Stimulated activated naive CD4-positive, alpha-beta T cell (primary cell): ENCODE results near the gene ENOX2.
A peak's percentile ranks its signal among the peaks of the same experiment; 100 is the strongest.
"Not testable (repeated sequence)": the region's sequence is repeated elsewhere in the genome, so short reads cannot be mapped to it uniquely, and the experiment has no call there.

ENCODE experiments used
- DNase-seq, 6 experiments: peaks; one replicate each; lab custom pipeline; 2025; lab: John Stamatoyannopoulos, UW

Gene ENOX2, protein sequence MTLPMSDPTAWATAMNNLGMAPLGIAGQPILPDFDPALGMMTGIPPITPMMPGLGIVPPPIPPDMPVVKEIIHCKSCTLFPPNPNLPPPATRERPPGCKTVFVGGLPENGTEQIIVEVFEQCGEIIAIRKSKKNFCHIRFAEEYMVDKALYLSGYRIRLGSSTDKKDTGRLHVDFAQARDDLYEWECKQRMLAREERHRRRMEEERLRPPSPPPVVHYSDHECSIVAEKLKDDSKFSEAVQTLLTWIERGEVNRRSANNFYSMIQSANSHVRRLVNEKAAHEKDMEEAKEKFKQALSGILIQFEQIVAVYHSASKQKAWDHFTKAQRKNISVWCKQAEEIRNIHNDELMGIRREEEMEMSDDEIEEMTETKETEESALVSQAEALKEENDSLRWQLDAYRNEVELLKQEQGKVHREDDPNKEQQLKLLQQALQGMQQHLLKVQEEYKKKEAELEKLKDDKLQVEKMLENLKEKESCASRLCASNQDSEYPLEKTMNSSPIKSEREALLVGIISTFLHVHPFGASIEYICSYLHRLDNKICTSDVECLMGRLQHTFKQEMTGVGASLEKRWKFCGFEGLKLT

DNA sequence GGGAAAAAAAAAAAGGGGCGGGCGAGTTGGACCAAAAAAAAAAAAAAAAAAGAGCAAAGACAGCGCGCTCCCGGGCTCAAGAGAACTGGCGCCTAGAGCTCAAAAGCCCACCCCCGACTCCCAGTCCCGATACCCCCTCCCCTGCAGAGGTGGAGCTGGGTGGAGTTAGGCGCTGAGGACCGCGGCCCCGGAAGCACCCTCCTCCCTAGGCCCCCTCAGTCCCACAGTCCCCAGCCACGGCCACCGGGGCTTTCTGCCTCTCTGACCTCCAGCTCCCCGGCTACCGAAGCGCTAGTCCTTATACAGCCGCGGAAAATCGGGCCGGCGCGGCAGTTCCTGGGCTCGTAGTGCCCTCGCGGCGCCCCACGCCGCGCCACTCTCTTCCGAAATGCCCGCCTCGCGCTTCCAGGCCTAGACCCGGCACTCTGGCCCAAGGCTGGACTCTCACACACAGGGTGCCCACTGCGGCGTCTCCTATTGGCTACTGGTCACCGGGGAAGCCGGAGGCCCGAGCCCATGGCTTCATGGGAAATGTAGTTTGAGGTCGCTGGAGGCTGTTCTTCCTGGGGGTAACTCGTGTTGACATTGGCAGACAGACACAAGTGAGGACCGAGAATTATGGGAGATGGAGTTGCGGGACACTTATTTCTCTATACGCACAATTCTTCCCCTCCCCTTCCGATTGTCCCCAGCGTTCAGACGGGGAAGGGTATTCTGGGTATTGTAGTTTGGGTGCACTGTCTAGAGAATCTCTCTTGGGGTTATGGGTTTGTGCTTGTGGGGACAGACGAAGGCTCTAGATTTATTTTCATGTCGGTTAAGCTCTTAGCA is at the start of gene ENOX2:
TSS of gene ENOX2 (minus strand) at position 427 of the 831 bp plus-strand sequence. CDS start 199,993 bp downstream, outside the sequence.
- DNase-seq: peak; percentile 60 to 84 (median 78)

DNA sequence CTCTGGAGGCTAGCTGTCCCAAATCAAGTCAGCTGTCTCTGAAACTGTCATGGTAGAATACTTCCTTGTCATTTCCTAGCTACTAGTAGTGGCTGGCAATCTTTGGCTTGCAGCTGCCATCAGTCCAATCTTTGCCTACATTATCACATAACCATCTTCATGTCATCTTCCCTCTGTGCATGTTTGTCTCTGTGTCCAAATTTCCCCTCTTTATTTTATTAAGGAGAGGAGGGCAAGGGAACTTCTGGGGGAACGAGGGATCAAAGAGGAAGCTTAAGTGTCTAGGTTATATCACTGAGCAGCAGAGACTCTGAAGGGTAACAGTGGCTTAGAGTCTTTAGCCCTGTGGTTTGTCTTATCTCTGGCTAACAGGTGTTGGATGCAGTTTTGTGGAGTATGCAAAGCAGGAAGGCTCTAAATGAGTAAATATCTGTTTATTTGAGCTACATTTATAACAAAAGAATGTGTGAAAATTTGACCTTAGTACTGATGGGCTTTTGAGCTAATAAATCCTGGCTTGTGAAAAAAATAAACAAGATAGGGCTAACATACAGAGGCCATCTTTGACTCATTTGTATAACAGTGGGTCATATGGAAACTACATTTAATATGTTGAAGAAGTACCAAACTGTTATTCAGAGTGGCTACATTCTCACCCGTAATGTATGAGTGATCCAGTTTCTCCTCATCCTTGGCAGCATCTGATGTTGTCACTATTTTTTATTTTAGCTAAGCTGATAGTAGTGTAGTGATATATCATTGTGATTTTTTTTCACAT is 49.4 kb upstream of the ENOX2 start:
- DNase-seq: no peak

DNA sequence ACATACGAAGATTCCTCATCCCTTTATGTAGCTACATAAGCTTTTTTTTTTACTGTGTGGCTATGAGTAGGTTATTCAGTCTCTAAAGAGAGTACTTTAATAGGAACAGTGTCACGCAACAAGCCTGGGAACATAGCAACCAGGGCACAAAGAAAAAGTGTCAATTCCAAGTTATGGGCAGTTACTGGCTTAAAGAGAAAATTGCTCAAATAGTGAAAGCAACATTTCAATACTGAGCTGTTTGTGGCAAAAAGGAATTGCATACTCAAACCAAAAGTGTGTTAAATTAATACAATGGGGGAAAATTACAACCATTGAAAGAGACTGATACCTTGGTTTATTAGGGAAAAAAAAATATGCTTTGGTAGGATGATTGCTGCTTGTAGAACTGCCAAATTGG is 41.2 kb upstream of the ENOX2 start:
- DNase-seq: no peak

DNA sequence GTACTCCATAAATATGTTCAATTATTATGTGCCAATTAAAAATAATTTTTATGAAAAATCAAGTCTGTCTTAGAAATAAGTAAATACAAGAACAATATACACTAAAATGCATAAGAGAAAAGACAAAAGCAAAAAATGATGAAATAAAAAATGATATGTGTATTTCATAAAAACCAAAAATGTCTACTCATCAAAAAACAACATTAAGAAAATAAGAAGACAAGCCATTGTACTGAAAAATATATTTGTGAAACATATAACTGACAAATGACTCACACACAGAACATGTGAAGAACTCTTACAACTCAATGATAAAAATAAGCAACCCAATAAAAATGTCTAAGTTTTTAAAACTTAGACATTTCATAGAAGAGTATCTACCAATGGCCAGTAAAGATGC is 34.1 kb upstream of the ENOX2 start:
- no peak for DNase-seq

DNA sequence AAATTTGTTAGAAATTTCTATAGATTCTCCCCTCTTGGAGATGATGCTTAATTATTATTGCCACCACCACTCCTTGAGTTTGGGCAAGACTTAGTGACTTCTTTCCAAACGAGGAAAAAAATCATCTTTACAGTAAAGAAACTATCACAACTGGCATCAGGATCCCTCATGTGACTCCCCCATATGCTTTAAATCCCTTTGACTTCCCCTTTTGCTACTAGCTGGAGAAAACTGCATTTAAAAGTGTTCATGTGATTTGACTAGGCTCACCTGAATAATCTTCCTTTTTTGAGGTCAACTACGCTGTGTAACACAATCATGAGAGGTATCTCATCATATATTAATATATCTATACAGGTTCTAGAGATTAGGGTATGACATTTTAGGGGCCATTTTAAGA is 30.3 kb upstream of the ENOX2 start:
- no peak for DNase-seq

DNA sequence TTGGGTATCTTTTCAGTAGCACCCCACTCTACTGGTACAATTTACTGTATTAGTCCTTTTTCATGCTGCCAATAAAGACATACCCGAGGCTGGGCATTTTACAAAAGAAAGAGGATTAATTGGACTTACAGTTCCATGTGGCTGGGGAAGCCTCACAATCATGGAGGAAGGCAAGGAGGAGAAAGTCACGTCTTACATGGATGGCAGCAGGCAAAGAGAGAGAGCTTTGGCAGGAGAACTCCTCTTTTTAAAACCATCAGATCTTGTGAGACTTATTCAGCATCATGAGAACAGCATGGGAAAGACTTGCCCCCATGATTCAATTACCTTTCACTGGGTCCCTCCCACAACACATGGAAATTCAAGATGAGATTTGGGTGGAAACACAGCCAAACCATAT is 17.4 kb upstream of the ENOX2 start:
- not testable (repeated sequence) for DNase-seq

DNA sequence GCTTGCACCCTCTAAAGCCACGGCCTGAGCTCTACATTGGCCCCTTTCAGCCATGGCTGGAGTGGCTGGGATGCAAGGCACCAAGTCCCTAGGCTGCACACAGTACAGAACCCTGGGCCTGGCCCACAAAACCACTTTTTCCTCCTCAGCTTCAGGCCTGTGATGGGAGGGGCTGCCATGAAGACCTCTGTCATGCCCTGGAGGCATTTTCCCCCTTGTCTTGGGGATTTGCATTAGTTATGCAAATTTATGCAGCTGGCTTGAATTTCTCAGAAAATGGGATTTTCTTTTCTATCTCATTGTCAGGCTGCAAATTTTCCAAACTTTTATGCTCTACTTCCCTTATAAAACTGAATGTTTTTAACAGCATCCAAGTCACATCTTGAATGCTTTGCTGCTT is 16.7 kb upstream of the ENOX2 start:
- not testable (repeated sequence) for DNase-seq

DNA sequence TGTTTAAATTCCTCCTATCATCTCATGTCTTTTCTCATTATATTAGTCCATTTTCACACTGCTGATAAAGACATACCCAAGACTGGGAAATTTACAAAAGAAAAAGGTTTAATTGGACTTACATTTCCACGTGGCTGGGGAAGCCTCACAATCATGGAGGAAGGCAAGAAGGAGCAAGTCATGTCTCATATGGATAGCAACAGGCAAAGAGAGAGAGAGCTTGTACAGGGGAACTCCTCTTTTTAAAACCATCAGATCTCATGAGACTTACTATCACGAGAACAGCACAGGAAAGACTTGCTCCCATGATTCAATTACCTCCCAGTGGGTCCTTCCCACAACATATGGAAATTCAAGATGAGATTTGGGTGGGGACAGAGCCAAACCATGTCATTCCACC is 15.5 kb upstream of the ENOX2 start:
- DNase-seq: not testable (repeated sequence)

DNA sequence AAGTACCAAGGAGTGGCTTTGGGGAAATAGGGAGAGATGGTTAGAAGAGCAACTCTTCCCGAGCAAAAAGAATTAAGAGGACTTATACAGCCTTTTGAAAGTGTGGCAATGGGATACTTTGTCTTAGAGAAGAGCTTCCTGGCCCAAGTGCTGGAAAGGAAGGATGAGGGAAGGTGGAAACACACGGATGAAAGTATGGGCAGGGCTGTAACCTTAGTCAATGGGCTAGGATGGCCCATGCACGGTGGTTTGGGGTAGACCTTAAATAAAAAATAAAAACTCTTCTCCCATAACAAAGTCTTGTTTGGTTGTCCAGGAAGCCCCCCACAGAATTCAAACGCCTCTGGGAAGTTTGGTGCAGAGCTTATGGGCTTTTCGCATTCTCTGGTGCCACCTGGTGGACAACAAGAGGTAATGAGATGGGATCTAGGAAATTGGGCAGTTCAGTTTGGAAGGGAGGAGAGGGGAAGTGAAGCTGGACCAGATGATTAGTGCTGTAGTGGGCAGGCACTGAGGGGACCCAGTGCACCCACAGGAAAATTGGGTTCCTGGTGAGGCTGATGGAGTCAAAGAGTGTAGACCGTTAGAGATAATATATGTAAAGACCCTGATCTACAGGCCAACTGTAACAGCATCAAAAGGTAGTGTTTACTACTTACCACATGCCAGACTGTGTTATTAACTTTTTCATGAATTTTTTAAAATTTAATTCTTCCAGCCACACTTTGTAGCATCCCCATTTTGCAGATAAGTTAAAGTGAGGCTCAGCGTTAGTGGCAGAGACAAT is 13.8 kb upstream of the ENOX2 start:
- DNase-seq: peak in 4 of 6 experiments; percentile 7 to 48 (median 27)

DNA sequence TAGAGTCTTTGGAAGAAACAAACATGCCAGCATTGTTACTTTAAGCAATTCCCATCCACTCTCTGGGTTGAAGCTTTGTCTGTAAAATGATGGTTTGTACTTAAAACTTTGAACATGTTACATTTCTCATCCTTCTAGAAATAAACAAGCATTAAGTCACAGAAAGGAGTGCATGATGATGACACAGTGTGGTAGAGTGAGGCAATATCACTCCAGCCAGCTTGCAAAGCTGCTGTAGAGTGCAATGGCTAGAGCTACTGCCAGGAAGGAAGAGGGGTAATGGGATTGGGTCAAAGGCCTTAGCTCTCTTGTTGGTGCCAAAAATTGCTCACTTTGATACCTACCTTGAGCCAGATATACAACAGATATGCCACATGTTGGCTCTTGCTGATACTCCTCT is 12.3 kb upstream of the ENOX2 start:
- DNase-seq: no peak

DNA sequence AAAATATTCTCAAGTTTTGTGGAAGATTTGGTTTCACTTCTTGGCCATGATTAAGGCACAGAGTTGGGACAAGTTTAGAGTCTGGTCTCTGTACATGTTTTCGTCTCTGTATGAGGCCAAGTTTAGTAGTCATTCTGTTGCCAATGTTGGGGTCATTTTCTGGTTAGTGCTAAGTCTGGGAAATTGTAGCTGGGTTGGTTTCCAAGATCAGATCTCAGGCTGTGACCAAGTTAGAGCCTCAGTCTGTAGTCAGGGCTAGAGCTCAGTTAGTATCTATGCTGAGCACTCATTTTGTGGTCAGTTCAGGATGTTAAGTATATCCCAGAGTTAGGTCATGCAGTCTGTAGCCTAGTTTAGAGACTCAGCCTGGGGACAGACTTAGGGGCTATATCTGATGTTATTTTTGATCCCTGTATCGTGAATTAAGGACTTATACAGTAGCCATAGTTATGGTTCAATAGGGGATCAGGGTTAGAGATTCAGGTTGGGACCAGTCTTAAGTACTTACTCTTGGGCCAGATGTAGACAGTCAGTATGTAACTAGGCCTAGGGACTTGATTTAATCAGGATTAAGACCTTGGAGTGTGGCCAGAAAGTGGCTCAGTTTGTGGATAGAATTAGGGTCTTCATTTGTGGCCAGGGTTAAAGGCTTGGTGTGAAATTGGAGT is 6.6 kb upstream of the ENOX2 start:
- no peak for DNase-seq

DNA sequence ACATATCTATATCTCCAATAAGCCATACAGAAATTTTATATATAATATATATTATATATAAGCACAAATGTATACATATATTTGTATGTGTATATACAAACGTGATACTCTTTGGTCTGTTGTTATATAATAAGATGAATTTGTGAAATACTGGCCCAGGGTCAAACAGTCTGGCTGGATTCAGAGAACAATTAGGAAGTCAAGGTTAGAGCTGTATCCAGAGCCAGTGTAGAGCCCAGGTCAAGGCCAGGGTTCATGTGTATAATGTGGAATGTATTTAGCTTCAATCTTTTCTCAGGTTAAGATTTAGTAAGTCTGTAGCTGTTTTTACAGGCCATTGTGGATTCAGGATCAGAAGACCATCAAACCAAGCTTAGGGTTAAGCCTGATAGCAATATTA is 3.8 kb upstream of the ENOX2 start:
- DNase-seq: no peak

DNA sequence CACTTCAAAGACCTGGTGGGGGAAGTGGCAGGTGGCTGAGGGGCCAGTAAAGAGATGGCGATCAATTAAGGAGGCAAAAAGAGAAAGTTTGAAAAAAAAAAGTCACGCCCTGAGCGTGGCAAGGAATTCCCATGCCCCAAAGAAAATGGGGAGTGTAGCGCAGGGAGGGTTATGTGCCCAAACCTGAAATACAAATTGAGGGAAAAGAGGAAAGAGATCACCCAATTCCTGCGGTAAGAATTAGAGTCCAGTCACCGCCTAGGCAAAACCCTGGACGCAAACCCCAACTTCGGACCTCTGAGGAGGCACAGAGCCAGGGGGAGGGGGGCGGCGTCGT is 595 bp downstream of the ENOX2 start:
- no peak for DNase-seq

DNA sequence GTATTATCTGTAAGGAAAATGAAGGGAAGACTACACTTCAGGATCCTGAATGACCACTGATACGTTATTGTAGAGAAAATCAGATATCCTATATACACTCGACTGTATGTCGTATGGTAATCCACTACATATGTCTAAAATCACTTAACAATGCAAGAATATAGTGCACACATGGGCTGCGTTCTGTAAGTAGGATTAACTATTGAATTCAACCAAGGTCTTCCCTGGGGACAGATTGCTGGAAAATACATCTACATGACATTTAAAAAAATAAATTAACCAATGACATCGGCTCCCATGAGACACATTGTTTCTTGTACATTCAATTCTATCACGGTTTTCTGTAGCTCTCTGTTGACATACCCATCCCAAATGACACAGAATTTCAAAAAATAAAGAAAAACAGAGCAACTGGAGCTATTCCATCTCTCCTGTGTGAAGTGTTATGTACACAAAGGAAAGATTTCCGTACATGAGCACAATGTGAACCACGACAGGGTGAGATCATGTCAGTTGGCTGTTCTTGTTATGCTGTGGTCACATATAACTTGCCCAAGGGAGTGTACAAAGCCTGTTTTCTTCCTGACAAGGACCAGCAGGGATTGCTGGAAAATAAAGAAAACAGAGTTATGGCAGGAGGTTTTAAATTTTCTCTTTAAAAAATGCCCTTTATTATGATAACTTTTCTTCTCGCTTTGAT is 6.1 kb downstream of the ENOX2 start:
- no peak for DNase-seq

DNA sequence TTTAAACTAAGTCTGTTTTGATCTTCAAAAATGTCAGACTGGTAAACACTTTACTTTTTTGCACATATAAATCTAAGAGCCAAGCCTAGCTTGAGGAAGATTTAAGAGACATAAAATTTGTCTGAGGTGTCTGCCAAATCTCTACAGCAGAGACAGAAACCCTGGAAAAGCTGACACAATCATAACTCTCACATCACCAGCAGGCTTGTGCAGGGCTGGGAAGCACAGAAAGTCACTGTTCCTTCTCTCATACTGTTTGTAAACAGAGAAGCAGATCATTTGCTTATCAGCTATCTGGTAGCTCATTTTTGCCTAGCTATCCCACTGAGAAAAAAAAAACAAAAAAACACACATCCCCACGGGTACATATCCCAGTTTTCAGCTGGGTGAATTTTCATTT is 7.0 kb downstream of the ENOX2 start:
- DNase-seq: no peak

DNA sequence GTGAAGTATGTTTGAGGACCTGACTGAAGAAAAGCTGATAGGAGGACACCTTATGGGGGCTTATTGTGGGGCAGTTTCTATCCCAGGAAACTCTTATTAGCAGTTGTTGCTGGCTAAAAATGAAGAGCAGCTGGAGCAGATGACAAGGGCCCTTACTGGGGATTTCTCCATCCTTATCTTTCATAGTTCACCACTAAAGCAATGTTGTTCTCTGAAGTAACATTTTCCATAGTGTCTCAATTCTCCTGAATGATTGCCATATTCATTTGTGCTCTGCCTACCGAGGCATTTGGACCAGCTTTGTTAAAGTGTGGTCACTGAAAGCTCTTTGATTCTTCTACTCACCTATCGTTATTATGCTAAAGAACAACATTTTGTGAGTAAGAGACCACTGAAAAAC is 7.7 kb downstream of the ENOX2 start:
- no peak for DNase-seq

DNA sequence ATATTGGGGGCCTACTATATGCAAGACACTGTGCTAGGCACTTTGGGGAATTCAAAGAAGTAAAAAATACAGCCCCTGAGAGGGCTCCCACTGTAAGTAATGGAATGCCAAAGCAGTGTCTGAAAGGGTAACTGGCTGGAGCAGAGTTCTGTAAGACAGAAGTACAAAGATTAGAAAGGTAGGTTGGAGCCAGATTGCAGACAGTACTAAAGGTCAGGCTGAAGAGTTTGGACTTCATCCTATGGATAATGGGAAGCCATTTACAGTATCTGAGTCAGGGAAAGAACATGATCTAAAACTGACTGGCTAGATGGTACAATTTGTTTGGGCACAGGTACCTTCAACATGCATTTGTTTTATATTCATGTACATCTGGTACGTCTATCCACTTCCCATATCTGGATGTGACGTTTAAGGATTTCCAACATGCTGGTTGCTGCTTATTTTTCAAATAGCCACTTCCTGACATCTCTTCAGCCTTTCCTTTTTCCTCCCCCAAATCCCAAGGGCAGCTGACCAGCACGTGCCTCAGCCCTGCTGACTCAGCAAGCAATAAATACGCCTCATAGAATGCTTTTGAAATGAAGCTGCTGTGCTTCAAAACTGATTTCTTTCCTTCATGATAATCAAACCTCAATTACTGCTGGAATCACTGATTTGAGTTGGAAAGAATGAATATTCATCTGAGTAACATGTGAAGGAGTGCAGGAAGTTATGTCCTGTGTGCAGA is 9.5 kb downstream of the ENOX2 start:
- no peak for DNase-seq

DNA sequence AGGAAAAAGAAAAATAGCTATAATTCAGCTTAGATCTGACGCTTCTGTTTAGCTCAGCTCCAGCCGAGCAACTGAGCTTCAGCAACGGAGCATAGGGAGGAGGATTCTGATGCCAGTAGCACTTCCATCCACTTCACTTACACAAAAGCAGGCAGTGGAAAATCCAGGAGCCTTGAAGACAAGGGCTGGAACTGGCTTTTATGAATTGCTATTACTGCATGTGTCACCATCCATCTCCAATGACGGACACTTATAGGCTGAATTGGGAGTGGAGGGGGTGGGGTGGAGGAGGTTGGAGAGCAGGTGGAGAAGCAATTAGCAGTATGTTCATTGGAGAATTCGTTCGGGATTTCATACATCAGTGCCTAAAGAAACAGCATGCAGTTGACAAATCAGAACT is 15.6 kb downstream of the ENOX2 start:
- DNase-seq: no peak

DNA sequence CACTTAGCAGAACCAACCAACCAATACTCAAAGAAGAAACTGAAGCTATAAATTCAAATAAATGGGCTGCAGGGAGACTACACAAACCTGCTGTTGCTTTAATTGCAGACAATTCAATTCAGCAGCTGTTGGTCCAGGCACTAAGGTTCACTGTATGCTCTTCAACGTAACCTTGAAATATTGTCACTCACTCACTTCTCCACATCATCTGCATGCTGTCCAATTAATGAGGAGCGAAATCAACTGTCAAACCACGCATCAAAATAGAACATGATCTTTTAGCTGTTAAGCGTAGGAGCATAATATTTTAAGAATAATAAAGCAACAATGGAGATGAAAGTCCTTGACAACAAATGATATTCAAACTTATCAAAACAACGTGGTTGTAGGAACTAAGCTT is 17.0 kb downstream of the ENOX2 start:
- no peak for DNase-seq

DNA sequence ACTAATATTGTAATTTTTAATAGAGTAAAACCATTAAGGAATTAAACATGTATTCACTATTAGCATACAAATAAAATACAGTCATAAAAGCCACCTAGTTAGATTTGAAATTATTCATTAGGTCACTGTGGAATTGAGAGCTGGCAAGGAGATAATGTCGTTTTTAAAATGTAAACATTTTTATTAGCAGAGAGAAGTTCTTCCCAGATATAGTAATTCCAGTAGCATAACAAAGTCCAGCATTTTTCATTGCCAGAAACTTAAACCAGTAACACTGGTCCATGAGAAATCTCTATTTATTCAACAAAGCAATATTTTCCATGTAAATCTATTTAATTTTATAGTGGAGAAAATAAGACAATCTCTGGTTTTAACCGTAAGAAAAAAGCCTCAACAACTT is 17.5 kb downstream of the ENOX2 start:
- DNase-seq: no peak
